H9 (cell line): ENCODE results near the gene TGM4. TPM values are rescaled to one million over a fixed set of nuclear protein-coding genes. Genes with fewer than 3 reads are reported as not detected.

Source experiments
- DNase-seq: peaks from one replicate; pipeline ENCODE4 v3.0.0-alpha.2; 2017
- H2AFZ ChIP-seq: one replicate; pipeline ENCODE4 v1.6.1; 2013; ENCODE audit warnings: mild to moderate bottlenecking, low read length, control low read depth, moderate library complexity
- H2AK5ac ChIP-seq: 2 replicates; pipeline ENCODE4 v1.6.1; 2013; ENCODE audit warnings: low read length, control low read depth, mixed read lengths; ENCODE audit not compliant: insufficient read length
- H2BK120ac ChIP-seq: one replicate; pipeline ENCODE4 v1.6.1; 2013; ENCODE audit warnings: low read depth, mild to moderate bottlenecking, low read length, control low read depth, inconsistent platforms; ENCODE audit not compliant: poor library complexity, severe bottlenecking
- H2BK12ac ChIP-seq: 2 replicates; pipeline ENCODE4 v1.6.1; 2013; ENCODE audit warnings: low read length, control low read depth, mixed read lengths, low read depth; ENCODE audit not compliant: insufficient read length
- H2BK15ac ChIP-seq: 2 replicates; pipeline ENCODE4 v1.6.1; 2013; ENCODE audit warnings: low read depth, low read length, control low read depth
- H2BK20ac ChIP-seq: one replicate; pipeline ENCODE4 v1.6.1; 2013; ENCODE audit warnings: low read depth, mild to moderate bottlenecking, low read length, control low read depth, inconsistent platforms; ENCODE audit not compliant: poor library complexity, severe bottlenecking
- H2BK5ac ChIP-seq: 2 replicates; pipeline ENCODE4 v1.6.1; 2013; ENCODE audit warnings: low read length, control low read depth, mixed read lengths; ENCODE audit not compliant: insufficient read length
- H3K14ac ChIP-seq: 2 replicates; pipeline ENCODE4 v1.6.1; 2013; ENCODE audit warnings: low read length, control low read depth; ENCODE audit not compliant: insufficient read depth
- H3K18ac ChIP-seq: 2 replicates; pipeline ENCODE4 v1.6.1; 2013; ENCODE audit warnings: low read depth, mild to moderate bottlenecking, mixed read lengths, low read length, control low read depth; ENCODE audit not compliant: insufficient read length
- H3K23ac ChIP-seq: 2 replicates; pipeline ENCODE4 v1.6.1; 2013; ENCODE audit warnings: low read length, control low read depth, mixed read lengths, low read depth; ENCODE audit not compliant: insufficient read length
- H3K23me2 ChIP-seq: 2 replicates; pipeline ENCODE4 v1.6.1; 2013; ENCODE audit warnings: low read depth, mild to moderate bottlenecking, mixed read lengths, low read length, control low read depth; ENCODE audit not compliant: insufficient read length, poor library complexity, severe bottlenecking
- H3K27ac ChIP-seq: 2 replicates; pipeline ENCODE4 v1.5.1; 2013; ENCODE audit warnings: low read length, control low read depth, mixed read lengths, low read depth; ENCODE audit not compliant: insufficient read length
- H3K27me3 ChIP-seq: 2 replicates; pipeline ENCODE4 v1.6.1; 2013; ENCODE audit warnings: low read length, control low read depth, inconsistent platforms; ENCODE audit not compliant: insufficient read depth
- H3K4ac ChIP-seq: 2 replicates; pipeline ENCODE4 v1.6.1; 2013; ENCODE audit warnings: low read depth, mild to moderate bottlenecking, control low read depth, inconsistent platforms, low read length, moderate library complexity
- H3K4me1 ChIP-seq: 2 replicates; pipeline ENCODE4 v1.6.1; 2013; ENCODE audit warnings: low read length, control low read depth, inconsistent platforms; ENCODE audit not compliant: insufficient read depth
- H3K4me2 ChIP-seq: 2 replicates; pipeline ENCODE4 v1.6.1; 2013; ENCODE audit warnings: low read length, control low read depth, mixed read lengths; ENCODE audit not compliant: insufficient read length, insufficient read depth
- H3K56ac ChIP-seq: 2 replicates; pipeline ENCODE4 v1.6.1; 2013; ENCODE audit warnings: low read depth, mild to moderate bottlenecking, mixed read lengths, low read length, control low read depth; ENCODE audit not compliant: insufficient read length
- H3K79me1 ChIP-seq: 2 replicates; pipeline ENCODE4 v1.6.1; 2013; ENCODE audit warnings: low read depth, mild to moderate bottlenecking, moderate library complexity, low read length, control low read depth, inconsistent platforms; ENCODE audit not compliant: insufficient read depth, poor library complexity, severe bottlenecking
- H3K79me2 ChIP-seq: 2 replicates; pipeline ENCODE4 v1.6.1; 2013; ENCODE audit warnings: low read length, control low read depth, inconsistent platforms; ENCODE audit not compliant: insufficient read depth
- H3K9ac ChIP-seq: 2 replicates; pipeline ENCODE4 v1.6.1; 2013; ENCODE audit warnings: low read length, control low read depth, mixed read lengths; ENCODE audit not compliant: insufficient read length; ENCODE audit errors: extremely low read depth
- H3K9me3 ChIP-seq: one replicate; pipeline ENCODE4 v1.6.1; 2013; ENCODE audit warnings: low read depth, low read length, inconsistent platforms; ENCODE audit not compliant: control insufficient read depth
- H3T11ph ChIP-seq: one replicate; pipeline ENCODE4 v1.6.1; 2013; ENCODE audit warnings: mild to moderate bottlenecking, low read length, control low read depth, inconsistent platforms
- H4K20me1 ChIP-seq: one replicate; pipeline ENCODE4 v1.6.1; 2013; ENCODE audit not compliant: control insufficient read depth, insufficient read length, insufficient read depth
- H4K5ac ChIP-seq: 2 replicates; pipeline ENCODE4 v1.6.1; 2013; ENCODE audit warnings: low read depth, mild to moderate bottlenecking, mixed read lengths, low read length, control low read depth; ENCODE audit not compliant: insufficient read length
- H4K8ac ChIP-seq: replicated peaks from 2 replicates; pipeline ENCODE4 v1.6.1; 2013; ENCODE audit warnings: low read length, control low read depth, mixed read lengths, low read depth; ENCODE audit not compliant: insufficient read length
- H4K91ac ChIP-seq: 2 replicates; pipeline ENCODE4 v1.6.1; 2013; ENCODE audit warnings: low read depth, mild to moderate bottlenecking, moderate library complexity, mixed read lengths, low read length, control low read depth; ENCODE audit not compliant: insufficient read length
- H3K27ac Mint-ChIP-seq, 3 experiments: 2 replicates in 2 of 3; 3 replicates in 1 of 3; pipeline ENCODE4 v1.8.0; 2020 to 2021; ENCODE audit warnings: mixed read lengths in 3 of 3, mild to moderate bottlenecking in 1 of 3, moderate library complexity in 1 of 3
- H3K27me3 Mint-ChIP-seq: 2 replicates; pipeline ENCODE4 v1.8.0; 2021; ENCODE audit warnings: low read depth, mild to moderate bottlenecking, moderate library complexity, mixed read lengths
- H3K36me3 Mint-ChIP-seq, 3 experiments: 2 replicates in 2 of 3; 3 replicates in 1 of 3; pipeline ENCODE4 v1.8.0; 2020 to 2021; ENCODE audit warnings: low read depth in 3 of 3, mixed read lengths in 3 of 3; ENCODE audit not compliant: insufficient read depth in 1 of 3
- H3K4me1 Mint-ChIP-seq, 2 experiments: 2 replicates each; pipeline ENCODE4 v1.8.0; 2020; ENCODE audit warnings: mixed read lengths in 2 of 2
- H3K4me3 Mint-ChIP-seq, 2 experiments: 2 replicates in 1 of 2; 3 replicates in 1 of 2; pipeline ENCODE4 v1.8.0; 2020 to 2021; ENCODE audit warnings: mild to moderate bottlenecking in 2 of 2, mixed read lengths in 2 of 2, moderate library complexity in 1 of 2
- H3K9me3 Mint-ChIP-seq, 2 experiments: 2 replicates in 1 of 2; 3 replicates in 1 of 2; pipeline ENCODE4 v1.8.0; 2020; ENCODE audit warnings: mild to moderate bottlenecking in 2 of 2, mixed read lengths in 2 of 2, moderate library complexity in 1 of 2
- WGBS: extraction: QIAGEN DNeasy Blood & Tissue Kit; methylation state at CpG from one replicate; pipeline ENCODE4 v1.1.7; 2013; ENCODE audit warnings: missing lambda C conversion rate, low lambda C conversion rate, mixed read lengths; ENCODE audit not compliant: insufficient read length; ENCODE audit errors: extremely low coverage; 5-methylcytosine and 5-hydroxymethylcytosine counted together
- total RNA-seq: library from RNA; stranded (reverse); gene quantifications from 2 replicates; pipeline ENCODE4 v1.2.1, GENCODE V29; 2021
- TF ChIP-seq, protein P1 (sequence below): fragments of 200-600 bp; sonication (generic); conservative IDR thresholded peaks from 3 replicates; pipeline ENCODE4 v1.8.0; 2021; ENCODE audit warnings: antibody characterized with exemption, mild to moderate bottlenecking

Gene TGM4
- total RNA-seq, 1 experiment from 2014 or later = not detected

DNA sequence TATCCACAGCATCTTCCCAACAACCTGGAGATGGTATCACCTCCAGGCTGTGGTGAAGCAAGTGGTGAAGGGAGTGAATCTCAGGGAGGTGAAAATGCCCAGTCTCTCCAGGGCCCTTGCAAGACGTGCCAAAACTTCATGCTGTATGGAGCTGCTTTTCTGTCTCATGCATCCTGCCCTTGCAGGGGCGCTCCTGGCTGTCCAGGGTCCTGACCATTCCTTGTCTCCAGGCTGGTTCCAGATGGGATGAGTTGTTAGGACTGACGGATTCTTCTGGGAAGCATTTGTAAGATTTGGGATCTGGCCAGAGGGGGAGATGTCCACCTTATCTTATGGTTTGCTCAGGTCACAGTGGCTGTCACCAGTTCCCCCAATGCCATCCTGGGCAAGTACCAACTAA, 15.8 kb downstream of the TGM4 start:
- H4K91ac ChIP-seq = no peak overlapping the region
- no peak overlapping the region for H3T11ph ChIP-seq
- H3K36me3 Mint-ChIP-seq = no peaks in the 10 kb centered on the region; a peak in 1 of 7 replicates
- no peak overlapping the region for H3K27ac Mint-ChIP-seq
- no peak overlapping the region for H2AFZ ChIP-seq
- no peak for DNase-seq
- H3K79me1 ChIP-seq = no peaks in the 10 kb centered on the region
- no peak overlapping the region for H2BK20ac ChIP-seq
- no peak overlapping the region for H2BK12ac ChIP-seq
- TF ChIP-seq, protein P1, sequence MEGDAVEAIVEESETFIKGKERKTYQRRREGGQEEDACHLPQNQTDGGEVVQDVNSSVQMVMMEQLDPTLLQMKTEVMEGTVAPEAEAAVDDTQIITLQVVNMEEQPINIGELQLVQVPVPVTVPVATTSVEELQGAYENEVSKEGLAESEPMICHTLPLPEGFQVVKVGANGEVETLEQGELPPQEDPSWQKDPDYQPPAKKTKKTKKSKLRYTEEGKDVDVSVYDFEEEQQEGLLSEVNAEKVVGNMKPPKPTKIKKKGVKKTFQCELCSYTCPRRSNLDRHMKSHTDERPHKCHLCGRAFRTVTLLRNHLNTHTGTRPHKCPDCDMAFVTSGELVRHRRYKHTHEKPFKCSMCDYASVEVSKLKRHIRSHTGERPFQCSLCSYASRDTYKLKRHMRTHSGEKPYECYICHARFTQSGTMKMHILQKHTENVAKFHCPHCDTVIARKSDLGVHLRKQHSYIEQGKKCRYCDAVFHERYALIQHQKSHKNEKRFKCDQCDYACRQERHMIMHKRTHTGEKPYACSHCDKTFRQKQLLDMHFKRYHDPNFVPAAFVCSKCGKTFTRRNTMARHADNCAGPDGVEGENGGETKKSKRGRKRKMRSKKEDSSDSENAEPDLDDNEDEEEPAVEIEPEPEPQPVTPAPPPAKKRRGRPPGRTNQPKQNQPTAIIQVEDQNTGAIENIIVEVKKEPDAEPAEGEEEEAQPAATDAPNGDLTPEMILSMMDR = no peak
- no peak overlapping the region for H3K27ac ChIP-seq
- H4K5ac ChIP-seq = no peak overlapping the region
- no peak overlapping the region for H3K23ac ChIP-seq
- H2BK120ac ChIP-seq = no peak overlapping the region
- H3K4me3 Mint-ChIP-seq = no peak overlapping the region
- no peaks in the 10 kb centered on the region for H4K20me1 ChIP-seq
- H3K23me2 ChIP-seq = no peaks in the 10 kb centered on the region
- H3K4me1 Mint-ChIP-seq = peaks cover 6 to 18% of the 10 kb centered on the region in 2 experiments; a peak in 3 of 4 replicates
- no peaks in the 10 kb centered on the region for H3K27me3 Mint-ChIP-seq
- no peak overlapping the region for H3K14ac ChIP-seq
- H3K79me2 ChIP-seq = no peaks in the 10 kb centered on the region
- WGBS = no CpG with 5 or more reads among the region's 3 CpGs
- H2BK5ac ChIP-seq = no peak overlapping the region
- no peak overlapping the region for H4K8ac ChIP-seq
- H2BK15ac ChIP-seq = no peak overlapping the region
- no peak overlapping the region for H3K18ac ChIP-seq
- no peaks in the 10 kb centered on the region for H3K9me3 ChIP-seq
- H3K4me2 ChIP-seq = no peak overlapping the region
- no peak overlapping the region for H3K9ac ChIP-seq
- no peak overlapping the region for H3K56ac ChIP-seq
- no peaks in the 10 kb centered on the region; the same call in 1 of the 2 replicates for H3K27me3 ChIP-seq
- no peak overlapping the region for H2AK5ac ChIP-seq
- H3K4me1 ChIP-seq = peaks cover 9% of the 10 kb centered on the region; the same call in 1 of the 2 replicates
- no peak overlapping the region for H3K4ac ChIP-seq
- H3K9me3 Mint-ChIP-seq = no peaks in the 10 kb centered on the region
